NCI-H526 treated with DMSO at 0.1 percent for 48 hours (cell line): ENCODE data around the gene TBC1D1.

Experiments used
- DNase-seq: peaks from one replicate; lab custom pipeline; 2025; lab: John Stamatoyannopoulos, UW

TBC1D1 gene

GRCh38 chr4:38078590-38079421 lies 187.9 kb downstream of the TBC1D1 start:
- no peak for DNase-seq

- no peak for DNase-seq
These were observed 189.4 kb downstream of the TBC1D1 start for GRCh38 chr4:38080061-38080974.

- DNase-seq: no peak
These were observed 191.1 kb downstream of the TBC1D1 start for GRCh38 chr4:38082021-38082420.

GRCh38 chr4:38082424-38083385 lies 191.8 kb downstream of the TBC1D1 start:
- no peak for DNase-seq

- DNase-seq: no peak
These were observed 194.2 kb downstream of the TBC1D1 start for GRCh38 chr4:38084877-38085711.

- DNase-seq: no peak
These were observed 194.9 kb downstream of the TBC1D1 start for GRCh38 chr4:38085751-38086150.

GRCh38 chr4:38086151-38086848 lies 195.4 kb downstream of the TBC1D1 start:
- no peak for DNase-seq

- no peak for DNase-seq
These were observed 196.0 kb downstream of the TBC1D1 start for GRCh38 chr4:38086849-38087226.

GRCh38 chr4:38088321-38088720 lies 197.4 kb downstream of the TBC1D1 start:
- no peak for DNase-seq

- DNase-seq: no peak
These were observed 199.1 kb downstream of the TBC1D1 start for GRCh38 chr4:38089961-38090360.

- DNase-seq: no peak
These were observed 199.8 kb downstream of the TBC1D1 start for GRCh38 chr4:38090455-38091246.

GRCh38 chr4:38091636-38092035 lies 200.8 kb downstream of the TBC1D1 start:
- DNase-seq: no peak

GRCh38 chr4:38092701-38093100 lies 201.8 kb downstream of the TBC1D1 start:
- no peak for DNase-seq

- no peak for DNase-seq
These were observed 203.5 kb downstream of the TBC1D1 start for GRCh38 chr4:38094419-38094818.

GRCh38 chr4:38095691-38096090 lies 204.8 kb downstream of the TBC1D1 start:
- DNase-seq: no peak

GRCh38 chr4:38097818-38098217 lies 206.9 kb downstream of the TBC1D1 start:
- no peak for DNase-seq

GRCh38 chr4:38099020-38099600 lies 208.2 kb downstream of the TBC1D1 start:
- DNase-seq: no peak

- no peak for DNase-seq
These were observed 209.1 kb downstream of the TBC1D1 start for GRCh38 chr4:38099908-38100407.
